Measurements from ENCODE around the gene TMPRSS13. TPM values are rescaled to one million over a fixed set of nuclear protein-coding genes. Genes with fewer than 3 reads are reported as not detected.

Gene TMPRSS13
- polyA plus RNA-seq, 1 donor from 2014 or later = 0.35 TPM

DNA sequence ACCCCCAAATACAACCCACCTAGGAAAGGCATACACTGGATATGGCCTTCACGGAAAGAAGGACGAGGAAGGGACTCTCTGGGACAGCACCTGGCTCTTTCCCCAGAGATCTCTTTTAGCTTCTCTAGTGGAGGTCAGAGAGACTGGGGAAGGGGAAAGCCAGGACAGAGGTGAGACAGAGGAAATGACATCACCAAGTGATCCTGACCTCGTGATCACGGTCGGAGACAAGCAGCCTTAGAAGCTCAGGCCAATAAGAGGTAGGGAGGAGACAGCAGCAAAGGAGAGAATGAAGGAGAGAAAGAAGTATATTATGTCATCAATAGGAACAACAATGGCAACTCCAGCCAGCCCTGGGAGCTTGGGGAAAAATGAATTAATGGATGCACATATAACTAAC is 15.4 kb upstream of the TMPRSS13 start:
- H3K4me1 Mint-ChIP-seq = peaks cover 0 to 14% (median 4%) of the 10 kb centered on the region in 3 donors
- no peak overlapping the region for H3K4me3 Mint-ChIP-seq
- no peaks in the 10 kb centered on the region for H3K9me3 Mint-ChIP-seq
- H3K27me3 Mint-ChIP-seq = peaks cover 4% of the 10 kb centered on the region
- H3K27ac Mint-ChIP-seq = peak overlapping the region in 1 of 3 donors; percentile 90
- no peaks in the 10 kb centered on the region for H3K36me3 Mint-ChIP-seq

DNA sequence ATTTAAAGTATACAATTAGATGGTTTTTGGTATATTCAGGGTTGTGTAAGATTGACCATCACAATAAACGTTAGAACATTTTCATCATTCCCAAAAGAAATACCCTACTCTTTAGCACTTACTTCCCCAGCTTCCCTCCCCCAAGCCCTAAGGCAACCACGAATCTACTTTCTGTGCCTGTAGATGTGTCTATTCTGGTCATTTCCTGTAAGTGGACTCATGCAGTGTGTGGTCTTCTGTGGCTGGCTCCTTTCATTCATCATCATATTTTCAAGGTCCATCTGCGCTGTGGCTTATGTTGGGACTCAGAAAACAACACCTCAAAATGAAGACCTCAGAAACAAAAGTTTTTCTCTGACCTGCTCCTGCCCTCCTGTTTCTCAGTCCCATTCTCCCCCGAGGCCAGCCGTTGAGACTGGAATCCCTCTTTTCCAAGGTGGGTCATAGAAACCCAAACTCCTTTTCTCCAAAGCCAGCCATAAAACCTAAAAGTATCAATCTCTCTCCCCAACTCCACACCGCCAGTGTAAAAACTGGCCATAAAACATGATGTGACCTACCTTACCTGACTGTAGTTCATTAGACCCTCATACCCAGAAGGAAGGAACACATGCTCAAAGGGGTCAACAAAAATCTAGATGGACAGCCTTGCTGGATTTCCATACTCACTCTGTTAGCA is 12.9 kb upstream of the TMPRSS13 start:
- H3K9me3 Mint-ChIP-seq = no peaks in the 10 kb centered on the region
- no peak overlapping the region for H3K4me3 Mint-ChIP-seq
- H3K4me1 Mint-ChIP-seq = peaks cover 0 to 6% (median 0%) of the 10 kb centered on the region in 3 donors
- peaks cover 3% of the 10 kb centered on the region for H3K36me3 Mint-ChIP-seq
- H3K27ac Mint-ChIP-seq = no peak overlapping the region
- peaks cover 1% of the 10 kb centered on the region for H3K27me3 Mint-ChIP-seq

DNA sequence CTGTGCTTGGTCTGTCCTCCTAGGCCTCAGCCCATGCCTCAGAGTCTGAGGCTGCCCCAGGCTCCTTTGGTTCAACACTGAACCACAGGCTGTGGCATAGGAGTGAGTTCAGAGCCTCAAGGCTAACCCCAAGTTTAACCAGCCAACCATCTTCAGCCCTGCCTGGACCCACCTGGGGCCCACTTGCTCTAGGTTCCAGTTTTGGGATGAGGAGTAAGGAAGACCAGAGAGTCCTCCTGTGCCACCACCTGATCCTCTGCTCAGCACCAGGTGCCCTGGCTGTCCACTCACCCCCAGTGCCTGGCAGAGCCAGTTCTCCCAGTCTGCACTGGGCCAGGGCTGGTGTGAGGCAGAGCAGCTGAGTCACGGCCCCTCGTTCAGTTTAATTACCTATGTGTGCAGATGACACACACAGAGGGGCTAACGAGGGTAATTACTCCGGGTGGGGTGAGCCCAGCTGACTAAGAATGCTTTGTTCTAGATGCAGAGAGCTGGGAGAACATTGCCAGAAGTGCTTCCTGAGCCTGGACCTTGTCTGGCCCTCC is 12.0 kb upstream of the TMPRSS13 start:
- Mint-ChIP-seq H3K4me1 (peaks cover 0 to 10% (median 0%) of the 10 kb centered on the region in 3 donors), H3K4me3 (no peak overlapping the region), H3K36me3 (peaks cover 3% of the 10 kb centered on the region), H3K27me3 (peaks cover 1% of the 10 kb centered on the region), H3K9me3 (no peaks in the 10 kb centered on the region), H3K27ac (peak overlapping the region in 1 of 3 donors; percentile 79)

DNA sequence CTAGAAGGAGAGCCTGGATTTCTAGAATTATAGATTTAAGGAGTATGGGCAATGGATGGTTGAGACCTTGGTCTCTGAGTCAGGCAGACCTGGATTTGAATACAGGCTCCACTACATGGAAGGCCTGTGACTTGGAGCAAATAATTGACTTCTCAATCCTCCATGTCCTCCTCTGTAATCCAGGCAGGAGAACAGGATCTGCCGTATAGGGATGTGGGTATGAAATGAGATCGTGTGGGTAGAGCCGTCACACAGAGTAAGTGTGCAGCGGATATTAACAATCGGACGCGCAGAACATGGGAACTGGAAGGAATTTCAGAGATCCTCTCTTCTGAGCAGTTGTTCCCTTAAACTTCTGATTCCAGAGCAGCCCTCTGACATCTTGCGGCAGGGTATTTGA is 11.5 kb upstream of the TMPRSS13 start:
- Mint-ChIP-seq H3K27me3 (peaks cover 1% of the 10 kb centered on the region), H3K4me3 (no peak overlapping the region), H3K4me1 (peaks cover 0 to 10% (median 0%) of the 10 kb centered on the region in 3 donors), H3K36me3 (peaks cover 3% of the 10 kb centered on the region), H3K27ac (peak overlapping the region in 1 of 3 donors; percentile 79), H3K9me3 (no peaks in the 10 kb centered on the region)

DNA sequence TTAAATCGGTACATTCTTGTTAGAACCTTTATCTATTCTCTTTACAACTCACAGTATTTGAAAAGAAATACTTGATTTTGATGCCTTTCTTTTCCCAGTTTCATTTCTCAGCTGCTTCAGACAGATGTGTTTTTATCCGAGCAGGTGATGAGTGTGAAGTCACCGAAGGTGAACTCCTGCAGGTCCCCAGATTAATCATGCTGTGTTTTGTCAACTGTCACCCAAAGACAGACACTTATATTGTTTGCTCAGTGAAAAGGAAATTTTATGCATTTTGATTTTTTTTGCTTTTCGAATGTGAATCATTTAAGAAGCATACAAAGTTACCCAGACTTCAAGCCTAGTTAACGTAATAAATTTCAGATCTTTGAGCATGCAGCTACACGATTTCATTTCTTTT is 7.8 kb upstream of the TMPRSS13 start:
- H3K27me3 Mint-ChIP-seq = no peaks in the 10 kb centered on the region
- H3K27ac Mint-ChIP-seq = no peak overlapping the region
- no peak overlapping the region for H3K4me3 Mint-ChIP-seq
- peaks cover 0 to 7% (median 0%) of the 10 kb centered on the region in 3 donors for H3K4me1 Mint-ChIP-seq
- H3K9me3 Mint-ChIP-seq = no peaks in the 10 kb centered on the region
- peaks cover 3% of the 10 kb centered on the region for H3K36me3 Mint-ChIP-seq

DNA sequence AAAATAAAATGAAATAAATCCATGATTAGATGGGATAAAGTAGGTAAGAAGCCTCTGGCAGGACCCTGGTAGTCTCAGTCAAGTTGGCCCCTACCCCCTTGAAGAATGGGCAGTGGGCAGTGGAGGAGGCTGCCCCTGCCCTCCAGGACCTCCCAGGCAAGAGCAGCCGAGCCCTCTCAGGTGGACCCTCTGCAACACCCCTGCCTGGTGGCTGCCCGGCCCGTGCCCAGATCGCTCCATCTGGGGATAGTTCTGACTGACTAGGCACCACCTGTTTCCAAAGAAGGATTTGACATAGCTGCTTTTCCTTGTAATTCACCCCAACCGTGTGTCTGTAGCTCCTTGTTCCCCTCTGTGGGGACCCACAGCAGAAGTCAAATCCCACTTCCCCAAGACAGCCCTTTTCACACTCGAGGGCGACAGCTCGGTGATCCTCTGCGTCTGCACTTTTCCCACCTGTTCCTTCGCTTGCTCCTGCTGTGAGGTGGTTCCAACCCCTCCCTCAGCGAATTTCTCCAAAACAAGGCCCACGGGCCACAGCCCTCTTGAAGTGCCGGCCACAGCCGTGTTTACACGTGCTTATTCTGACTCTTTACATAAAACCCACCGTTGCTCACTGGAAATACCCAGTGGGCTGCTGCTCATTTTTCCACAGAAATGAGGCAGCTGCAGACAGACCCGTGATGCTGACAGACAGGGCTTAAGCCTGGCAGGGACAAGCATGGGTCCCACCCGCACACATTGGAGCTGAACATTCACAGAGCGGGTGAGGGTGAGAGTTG is 5.5 kb upstream of the TMPRSS13 start:
- H3K9me3 Mint-ChIP-seq = no peaks in the 10 kb centered on the region
- H3K4me3 Mint-ChIP-seq = no peak overlapping the region
- H3K36me3 Mint-ChIP-seq = peaks cover 3% of the 10 kb centered on the region
- peaks cover 0 to 16% (median 5%) of the 10 kb centered on the region in 3 donors for H3K4me1 Mint-ChIP-seq
- no peaks in the 10 kb centered on the region for H3K27me3 Mint-ChIP-seq
- peak overlapping the region in 1 of 3 donors; percentile 68 for H3K27ac Mint-ChIP-seq

DNA sequence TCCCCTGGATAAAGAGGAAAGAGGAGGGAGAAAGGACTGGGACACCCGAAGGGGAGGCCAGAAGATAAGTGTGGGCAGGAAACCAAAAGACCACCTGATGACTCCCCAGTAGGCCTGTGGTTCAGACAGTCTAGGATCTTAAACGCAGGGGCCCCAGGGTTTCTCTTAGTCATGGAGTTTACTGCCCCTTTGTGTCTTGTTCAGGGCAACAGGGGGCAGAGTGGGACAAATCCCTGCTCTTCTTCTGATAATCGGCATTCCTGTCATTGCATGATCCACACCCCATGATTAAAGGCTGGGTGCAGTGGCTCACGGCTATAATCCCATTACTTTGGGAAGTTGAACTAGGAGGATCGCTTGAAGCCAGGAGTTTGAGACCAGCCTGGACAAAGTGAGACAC is 4.7 kb upstream of the TMPRSS13 start:
- Mint-ChIP-seq H3K27me3 (no peaks in the 10 kb centered on the region), H3K4me1 (peaks cover 0 to 16% (median 5%) of the 10 kb centered on the region in 3 donors), H3K9me3 (no peaks in the 10 kb centered on the region), H3K27ac (no peak overlapping the region), H3K4me3 (no peak overlapping the region), H3K36me3 (peaks cover 3% of the 10 kb centered on the region)

DNA sequence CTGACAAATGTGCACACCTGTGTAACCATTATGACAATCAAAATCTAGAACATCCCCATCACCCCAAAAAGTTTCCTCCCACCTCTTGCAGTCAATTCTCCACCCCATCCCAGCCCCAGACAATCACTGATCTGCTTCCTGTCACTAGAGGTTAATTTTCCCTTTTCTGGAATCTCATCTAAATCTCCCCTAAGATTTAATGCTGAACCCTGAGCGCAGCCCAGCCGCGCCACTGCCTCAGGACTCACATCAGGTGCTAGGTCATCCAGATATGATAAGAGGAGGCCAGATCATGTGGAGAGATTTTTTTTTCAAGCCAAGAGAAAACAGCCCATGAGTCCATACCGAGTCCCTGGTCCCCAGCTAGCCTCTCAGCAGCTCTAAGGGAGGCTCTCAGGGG is 4.3 kb upstream of the TMPRSS13 start:
- Mint-ChIP-seq H3K4me3 (no peak overlapping the region), H3K27ac (no peak overlapping the region), H3K4me1 (peaks cover 0 to 16% (median 5%) of the 10 kb centered on the region in 3 donors), H3K36me3 (peaks cover 3% of the 10 kb centered on the region), H3K9me3 (no peaks in the 10 kb centered on the region), H3K27me3 (no peaks in the 10 kb centered on the region)

DNA sequence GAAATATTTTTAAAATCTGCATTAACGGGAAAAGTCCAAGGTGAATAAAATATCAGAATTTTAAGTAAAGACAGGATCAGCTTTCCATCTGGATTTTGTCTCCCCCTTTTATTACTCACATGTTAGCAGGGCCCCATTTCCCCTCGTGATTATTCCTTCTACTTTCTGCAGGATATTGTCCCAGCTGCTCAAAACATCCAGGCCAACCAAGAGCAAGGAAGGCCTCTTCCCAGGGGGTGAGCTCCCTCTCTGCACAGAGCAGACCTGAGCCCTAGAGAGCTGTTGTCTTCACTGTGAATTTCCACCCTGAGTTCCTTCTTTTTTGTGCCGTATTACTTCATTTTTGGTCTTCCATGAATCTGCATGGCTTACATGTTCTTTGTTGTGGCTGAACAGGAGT is 3.7 kb upstream of the TMPRSS13 start:
- Mint-ChIP-seq H3K36me3 (peaks cover 3% of the 10 kb centered on the region), H3K27ac (no peak overlapping the region), H3K9me3 (no peaks in the 10 kb centered on the region), H3K4me1 (peaks cover 0 to 15% (median 5%) of the 10 kb centered on the region in 3 donors), H3K4me3 (no peak overlapping the region), H3K27me3 (no peaks in the 10 kb centered on the region)

DNA sequence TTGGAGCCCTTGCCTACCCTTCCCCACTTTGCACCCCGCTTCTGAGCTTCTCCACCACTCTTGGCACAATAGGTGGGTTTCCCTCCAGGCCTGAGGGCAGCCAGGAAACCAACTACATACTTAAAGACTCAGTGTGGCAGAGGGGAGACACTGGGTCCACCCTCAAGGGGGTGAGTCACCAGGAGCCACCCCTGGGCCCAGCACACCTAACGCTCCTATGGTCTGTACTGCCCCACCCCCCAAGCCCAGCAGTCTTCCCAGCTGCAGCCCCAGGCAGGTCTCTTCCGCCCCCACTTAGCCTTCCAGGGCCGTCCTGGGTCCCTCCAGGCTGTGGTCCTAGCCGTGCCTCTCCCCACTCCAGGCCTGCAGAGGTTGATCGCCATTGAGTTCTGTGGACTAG is 3.2 kb upstream of the TMPRSS13 start:
- Mint-ChIP-seq H3K4me3 (peak overlapping the region in 2 of 4 donors; percentile 26 to 61), H3K9me3 (no peaks in the 10 kb centered on the region), H3K4me1 (peaks cover 0 to 15% (median 5%) of the 10 kb centered on the region in 3 donors), H3K27ac (no peak overlapping the region), H3K27me3 (no peaks in the 10 kb centered on the region), H3K36me3 (peaks cover under 1% of the 10 kb centered on the region)

DNA sequence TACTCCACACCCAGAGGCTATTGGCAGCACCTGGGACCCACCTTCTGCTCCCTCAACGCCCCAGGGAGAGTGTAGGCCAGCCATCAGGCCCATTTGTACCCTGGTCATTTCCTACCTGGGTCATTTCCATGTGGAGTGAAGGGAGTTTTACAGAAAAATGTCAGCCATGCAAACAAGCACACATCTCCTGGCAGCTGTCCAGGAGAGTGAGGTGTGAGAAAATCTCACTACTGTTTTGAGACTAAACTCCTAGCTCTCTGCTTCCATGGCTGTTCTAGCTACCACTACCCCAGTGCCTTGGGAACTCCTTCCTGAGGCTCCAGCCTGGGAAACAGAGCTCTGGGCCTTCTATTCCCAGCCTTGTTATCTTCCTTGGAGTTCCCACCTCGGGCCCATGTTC is 2.8 kb upstream of the TMPRSS13 start:
- Mint-ChIP-seq H3K36me3 (no peaks in the 10 kb centered on the region), H3K4me3 (no peak overlapping the region), H3K4me1 (peaks cover 0 to 14% (median 5%) of the 10 kb centered on the region in 3 donors), H3K9me3 (no peaks in the 10 kb centered on the region), H3K27ac (no peak overlapping the region), H3K27me3 (no peaks in the 10 kb centered on the region)

DNA sequence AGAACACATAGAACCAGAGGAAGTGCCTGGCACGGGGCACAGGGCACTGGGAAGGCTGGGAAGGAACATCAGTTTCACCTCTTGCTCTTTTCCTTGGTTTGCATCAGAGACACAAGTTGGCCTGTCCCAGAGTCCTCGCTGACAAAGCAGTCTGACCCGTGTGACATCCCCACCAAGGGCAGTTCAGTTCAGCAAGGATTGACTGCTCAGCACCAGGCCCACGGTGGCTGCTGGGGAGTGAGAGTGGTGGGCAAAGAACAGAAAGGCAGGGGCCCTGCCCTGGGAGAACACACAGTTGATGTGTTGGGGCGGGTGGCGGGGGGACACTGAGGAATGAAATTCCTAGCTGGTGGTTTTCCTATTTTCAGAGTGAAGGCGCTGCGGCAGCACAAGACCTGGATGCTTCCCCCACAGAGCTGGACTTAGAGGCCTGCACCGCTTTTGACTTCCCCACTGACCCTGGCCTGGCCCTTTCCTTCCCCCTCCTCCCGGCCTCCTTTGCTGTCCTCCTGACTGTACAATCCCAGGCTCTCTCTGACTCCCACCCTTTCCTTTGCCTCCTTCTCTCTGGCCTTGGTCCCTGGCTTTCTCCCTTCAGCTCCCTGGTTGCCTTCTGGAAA is 2.2 kb upstream of the TMPRSS13 start:
- H3K4me3 Mint-ChIP-seq = no peak overlapping the region

DNA sequence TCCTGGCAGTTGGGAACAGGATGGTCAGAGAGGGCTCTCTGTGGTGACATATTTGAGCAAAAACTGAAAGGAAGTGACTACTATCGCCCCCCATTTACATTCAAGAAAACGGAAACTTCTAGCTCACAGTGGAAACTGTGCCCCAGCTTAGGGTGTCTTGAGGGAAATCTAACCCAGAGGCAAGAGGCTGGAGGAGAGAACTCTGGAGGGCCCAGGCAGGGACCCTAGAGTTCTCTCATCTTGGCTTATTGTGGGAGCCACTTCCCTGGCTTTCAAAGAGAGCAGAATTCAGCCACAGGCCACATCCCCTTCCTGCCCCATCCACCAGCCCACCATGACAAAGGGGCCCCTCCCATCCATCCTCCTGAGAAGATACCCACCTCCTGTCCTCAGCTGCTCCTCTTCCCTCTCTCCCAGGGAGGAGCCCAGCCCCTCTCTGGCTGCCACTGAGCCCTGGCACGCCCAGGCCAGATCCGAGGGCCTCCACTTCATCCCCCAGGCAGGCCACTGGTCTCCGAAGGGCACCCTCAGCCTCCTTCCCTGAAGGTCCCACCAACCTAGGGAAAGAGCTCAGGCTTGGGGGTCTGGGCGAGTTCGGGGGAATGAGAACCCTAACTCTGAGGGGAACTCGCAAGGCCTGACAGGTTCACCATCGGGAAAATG is 1.6 kb upstream of the TMPRSS13 start:
- H3K27me3 Mint-ChIP-seq = no peaks in the 10 kb centered on the region
- no peak overlapping the region for H3K4me3 Mint-ChIP-seq
- H3K9me3 Mint-ChIP-seq = no peaks in the 10 kb centered on the region
- peaks cover 5% of the 10 kb centered on the region for H3K36me3 Mint-ChIP-seq
- peaks cover 0 to 9% (median 5%) of the 10 kb centered on the region in 3 donors for H3K4me1 Mint-ChIP-seq
- peak overlapping the region in 1 of 3 donors; percentile 88 for H3K27ac Mint-ChIP-seq

More for the DNA sequence above, 2.2 kb upstream of the TMPRSS13 start:
- Mint-ChIP-seq H3K27ac (peak overlapping the region in 1 of 3 donors; percentile 88), H3K4me1 (peaks cover 0 to 11% (median 5%) of the 10 kb centered on the region in 3 donors), H3K36me3 (peaks cover 5% of the 10 kb centered on the region), H3K27me3 (no peaks in the 10 kb centered on the region), H3K9me3 (no peaks in the 10 kb centered on the region)

DNA sequence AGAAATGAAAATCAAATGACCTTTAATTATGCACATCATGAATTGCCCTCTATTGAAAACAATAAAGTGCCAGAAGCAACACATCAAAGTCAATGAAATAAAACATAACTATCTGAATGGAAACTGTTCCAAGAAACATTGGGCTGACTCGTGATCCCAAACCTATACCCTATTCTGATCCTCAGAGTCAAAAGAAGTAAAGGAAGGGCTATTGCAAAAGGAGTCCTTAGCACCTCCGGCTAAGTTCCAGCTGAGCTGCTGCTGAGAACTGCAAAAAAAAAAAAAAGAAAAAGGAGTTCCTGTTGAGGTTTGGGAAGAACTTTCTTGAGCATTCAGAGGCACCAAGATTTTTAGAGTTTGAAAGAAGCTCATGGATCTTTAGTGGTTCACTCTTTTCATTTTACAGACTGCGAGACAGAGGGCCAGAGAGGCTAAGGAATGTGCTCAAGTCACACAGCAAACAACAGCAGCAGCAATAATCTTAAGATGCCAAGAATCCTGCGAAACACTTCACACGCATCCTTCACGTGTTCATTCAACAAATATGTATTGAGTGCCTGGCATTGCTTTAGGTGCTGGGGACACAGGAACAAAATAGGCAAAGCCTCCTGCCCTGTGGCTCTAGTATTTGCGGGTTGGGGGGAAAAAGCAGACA is 841 bp upstream of the TMPRSS13 start:
- peak overlapping the region in 1 of 3 donors; percentile 81 for H3K27ac Mint-ChIP-seq
- no peaks in the 10 kb centered on the region for H3K27me3 Mint-ChIP-seq

More for the DNA sequence above, 841 bp upstream of the TMPRSS13 start:
- peaks cover 5% of the 10 kb centered on the region for H3K36me3 Mint-ChIP-seq
- H3K4me1 Mint-ChIP-seq = peaks cover 0 to 9% (median 5%) of the 10 kb centered on the region in 3 donors
- H3K9me3 Mint-ChIP-seq = no peaks in the 10 kb centered on the region
- H3K4me3 Mint-ChIP-seq = no peak overlapping the region
